ENCODE measurements around the gene CLPTM1L.

Gene CLPTM1L, protein sequence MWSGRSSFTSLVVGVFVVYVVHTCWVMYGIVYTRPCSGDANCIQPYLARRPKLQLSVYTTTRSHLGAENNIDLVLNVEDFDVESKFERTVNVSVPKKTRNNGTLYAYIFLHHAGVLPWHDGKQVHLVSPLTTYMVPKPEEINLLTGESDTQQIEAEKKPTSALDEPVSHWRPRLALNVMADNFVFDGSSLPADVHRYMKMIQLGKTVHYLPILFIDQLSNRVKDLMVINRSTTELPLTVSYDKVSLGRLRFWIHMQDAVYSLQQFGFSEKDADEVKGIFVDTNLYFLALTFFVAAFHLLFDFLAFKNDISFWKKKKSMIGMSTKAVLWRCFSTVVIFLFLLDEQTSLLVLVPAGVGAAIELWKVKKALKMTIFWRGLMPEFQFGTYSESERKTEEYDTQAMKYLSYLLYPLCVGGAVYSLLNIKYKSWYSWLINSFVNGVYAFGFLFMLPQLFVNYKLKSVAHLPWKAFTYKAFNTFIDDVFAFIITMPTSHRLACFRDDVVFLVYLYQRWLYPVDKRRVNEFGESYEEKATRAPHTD

DNA sequence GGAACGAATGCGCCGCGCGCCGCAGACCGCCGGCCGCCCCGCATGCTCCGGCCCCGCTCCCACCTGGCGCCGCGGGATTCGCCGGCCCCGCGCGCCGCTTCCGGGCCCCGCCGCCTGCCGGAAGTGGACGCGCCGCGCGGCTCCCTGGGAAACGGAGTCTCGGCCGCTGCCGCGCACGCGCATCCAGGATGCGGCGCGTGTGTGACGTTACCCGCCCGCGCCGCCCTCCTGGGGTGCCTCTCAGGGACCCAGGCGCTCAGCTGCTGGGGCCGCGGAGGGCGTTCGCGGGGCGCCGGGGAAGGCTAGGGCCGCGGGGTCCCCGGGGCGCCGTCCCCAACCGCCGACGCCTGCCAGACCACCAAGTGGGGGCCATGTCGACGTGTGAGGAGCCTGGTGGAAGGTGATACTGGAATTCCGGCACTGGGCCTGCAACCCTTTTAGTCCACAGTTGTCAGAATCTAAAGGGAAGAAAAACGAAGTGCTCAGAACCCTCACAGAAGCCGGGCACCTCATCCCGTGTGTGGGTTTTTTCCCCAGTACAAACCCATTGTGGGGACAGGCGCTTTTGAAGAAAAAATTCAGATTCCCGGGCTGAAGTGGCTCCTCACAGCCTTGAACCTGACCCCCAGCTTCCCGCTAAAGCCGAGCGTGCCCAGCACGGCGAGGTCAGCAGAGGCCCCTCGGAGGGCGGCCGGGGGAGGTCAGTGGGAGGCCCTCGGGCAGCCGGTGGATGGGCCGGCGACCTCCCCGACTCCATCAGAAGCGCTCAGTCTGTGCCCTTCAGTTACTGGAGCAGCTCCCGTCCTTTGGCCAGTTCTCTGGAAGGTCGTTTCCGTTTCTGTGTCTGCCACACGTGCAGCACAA lies at the start of gene CLPTM1L:
Gene CLPTM1L (minus strand): TSS at position 125 of the 864 bp plus-strand sequence. CDS start 258 bp downstream, outside the sequence.
- DNase-seq = peak; percentile 41

DNA sequence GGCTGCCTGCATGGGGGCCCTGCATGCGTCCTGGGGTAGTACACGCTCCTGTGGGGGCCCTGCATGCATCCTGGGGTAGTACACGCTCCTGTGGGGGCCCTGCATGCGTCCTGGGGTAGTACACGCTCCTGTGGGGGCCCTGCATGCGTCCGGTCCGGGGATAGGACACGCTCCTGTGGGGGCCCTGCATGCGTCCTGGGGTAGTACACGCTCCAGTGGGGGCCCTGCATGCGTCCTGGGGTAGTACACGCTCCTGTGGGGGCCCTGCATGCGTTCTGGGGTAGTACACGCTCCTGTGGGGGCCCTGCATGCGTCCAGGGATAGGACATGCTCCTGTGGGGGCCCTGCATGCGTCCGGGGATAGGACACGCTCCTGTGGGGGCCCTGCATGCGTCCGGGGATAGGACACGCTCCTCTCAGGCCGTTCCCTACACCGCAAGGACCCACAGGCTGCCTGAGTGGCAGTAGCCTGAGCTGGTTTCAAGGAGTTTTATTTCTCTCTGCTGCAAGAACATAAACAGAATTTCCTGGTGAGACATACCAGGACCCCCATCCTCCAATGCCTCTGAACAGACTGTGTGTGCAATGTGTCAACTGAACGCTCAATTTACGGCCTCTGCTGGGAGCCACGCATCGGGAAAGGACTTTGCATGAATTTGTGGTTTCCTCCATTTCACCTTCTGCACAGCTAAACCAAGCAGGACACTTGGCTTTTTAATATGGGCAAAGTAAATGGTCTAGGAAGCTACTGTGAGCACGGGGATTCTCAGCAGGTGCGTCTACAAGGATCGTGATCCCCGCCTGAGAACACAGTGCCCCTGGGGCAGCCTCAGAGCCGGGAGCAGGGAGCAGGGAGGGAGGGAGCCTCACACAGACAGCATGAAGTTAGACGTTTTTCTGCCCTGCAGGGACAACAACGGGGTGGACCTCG lies 48.9 kb upstream of the CLPTM1L start:
- no peak for DNase-seq

DNA sequence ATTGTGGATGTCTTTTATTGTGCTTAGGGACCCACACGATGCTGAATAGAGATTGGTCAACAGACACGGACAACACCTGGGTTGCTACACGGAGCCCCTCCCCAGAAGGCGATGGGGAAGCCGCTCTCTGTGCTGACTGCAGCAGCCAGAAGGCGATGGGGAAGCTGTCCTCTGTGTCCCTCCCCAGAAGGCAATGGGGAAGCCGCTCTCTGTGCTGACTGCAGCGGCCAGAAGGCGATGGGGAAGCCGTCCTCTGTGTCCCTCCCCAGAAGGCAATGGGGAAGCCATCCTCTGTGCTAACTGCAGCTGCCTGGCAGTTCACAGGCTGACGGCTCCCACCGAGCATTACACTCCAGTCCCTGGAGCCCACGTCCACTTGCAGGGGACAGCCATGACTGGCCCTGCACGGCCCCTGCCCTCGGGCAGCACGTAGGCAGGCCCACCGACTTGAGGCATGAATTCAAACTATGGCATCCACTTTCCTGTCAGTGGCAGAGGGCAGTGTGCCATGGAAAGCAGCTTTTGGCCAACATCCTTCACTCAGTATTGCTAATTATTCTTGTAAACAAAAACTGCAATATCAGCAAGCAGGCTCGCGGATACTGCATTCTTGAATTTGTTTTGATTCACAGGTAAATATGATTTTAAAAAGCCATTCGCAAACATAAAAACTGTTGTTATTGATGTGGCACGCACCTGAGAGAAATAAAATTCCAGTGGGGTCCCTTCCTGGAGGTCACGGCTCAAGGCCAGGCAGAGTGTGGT lies 48.1 kb upstream of the CLPTM1L start:
- no peak for DNase-seq

DNA sequence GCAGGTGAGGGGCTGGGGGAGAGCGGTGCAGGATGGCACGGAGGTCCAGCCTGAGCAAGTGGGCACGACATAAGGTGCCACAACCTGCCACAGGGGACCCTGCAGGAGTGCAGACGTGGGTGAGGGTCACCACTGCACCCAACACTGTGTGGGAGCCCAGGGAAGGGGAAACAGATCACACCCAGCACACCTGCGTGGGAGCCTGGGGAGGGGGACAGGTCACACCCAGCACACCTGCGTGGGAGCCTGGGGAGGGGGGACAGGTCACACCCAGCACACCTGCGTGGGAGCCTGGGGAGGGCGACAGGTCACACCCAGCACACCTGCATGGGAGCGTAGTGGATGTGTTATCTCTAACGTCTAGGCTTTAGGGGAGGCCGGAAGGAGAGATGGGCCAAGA lies 47.4 kb upstream of the CLPTM1L start:
- DNase-seq = no peak

DNA sequence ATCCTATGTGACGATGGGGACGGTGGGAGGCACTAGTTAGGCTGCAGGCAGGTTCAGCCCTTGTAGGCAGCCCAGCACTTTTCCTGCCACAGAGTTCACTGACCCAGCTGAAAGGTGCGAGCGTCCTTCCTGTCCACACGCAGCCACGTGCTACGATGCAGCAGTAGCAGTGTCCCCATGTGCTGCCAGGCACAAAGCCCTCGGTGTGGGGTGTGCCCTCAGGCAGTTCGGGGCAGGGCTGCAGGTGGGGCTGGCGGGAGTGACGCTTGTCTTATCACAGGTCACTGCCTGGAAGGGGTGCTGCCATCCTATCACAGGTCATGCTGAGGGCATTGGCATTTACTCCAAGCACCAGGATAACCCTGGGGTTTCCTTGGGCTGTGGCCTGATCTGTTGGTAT lies 46.8 kb upstream of the CLPTM1L start:
- DNase-seq = no peak

DNA sequence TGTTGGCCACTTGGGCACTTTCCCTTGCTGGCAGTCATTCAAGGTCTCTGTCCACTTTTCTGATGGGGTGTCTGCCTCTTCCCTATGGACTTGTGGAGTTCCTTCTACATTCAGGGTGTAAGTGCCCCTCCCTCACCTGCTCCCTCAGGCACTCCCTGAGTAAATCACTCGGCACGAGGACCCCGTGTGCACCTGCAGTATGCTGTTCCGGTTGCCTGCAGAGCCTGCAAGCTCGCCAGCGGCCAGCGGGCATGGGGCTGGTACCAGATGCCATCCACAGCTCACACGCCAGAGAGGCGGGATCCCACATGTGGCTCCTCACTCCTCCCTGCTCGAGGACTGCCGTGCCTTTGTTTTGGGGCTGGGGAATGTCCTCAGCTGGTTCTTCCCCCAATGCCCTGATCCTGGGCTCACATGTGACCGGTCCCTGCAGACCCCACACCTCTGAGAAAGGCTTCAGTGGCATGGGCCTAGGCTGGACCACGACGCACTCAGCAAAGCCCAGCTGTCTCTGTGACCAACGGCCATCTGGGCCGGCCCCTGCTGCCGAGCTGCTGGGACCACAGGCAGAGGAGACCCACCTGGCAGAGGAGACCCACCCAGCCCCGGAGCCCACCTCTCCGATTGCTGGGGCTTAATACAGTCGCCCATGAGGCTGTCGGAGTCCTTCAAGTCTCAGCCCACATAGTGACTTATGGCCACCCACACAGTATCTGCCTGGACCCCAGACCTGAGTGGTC lies 46.1 kb upstream of the CLPTM1L start:
- DNase-seq = no peak

DNA sequence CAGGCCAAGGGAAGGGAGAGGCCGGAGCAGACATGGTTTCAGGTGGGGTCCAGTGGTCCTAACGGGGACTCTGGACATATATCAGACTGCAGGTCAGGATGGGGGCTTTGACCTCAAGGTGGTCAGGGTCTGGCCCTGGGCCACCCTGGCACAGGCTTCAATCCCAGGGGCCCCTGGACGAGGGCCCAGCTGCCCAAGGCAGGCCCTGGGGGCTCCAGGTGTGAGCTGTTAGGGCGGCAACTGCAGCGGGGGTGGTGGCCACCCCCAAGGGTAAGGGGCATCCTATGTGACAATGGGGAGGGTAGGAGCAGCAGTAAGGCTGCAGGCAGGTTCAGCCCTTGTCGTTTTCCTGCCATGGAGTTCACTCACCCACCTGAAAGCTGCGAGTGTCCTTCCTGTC lies 45.4 kb upstream of the CLPTM1L start:
- DNase-seq = no peak

DNA sequence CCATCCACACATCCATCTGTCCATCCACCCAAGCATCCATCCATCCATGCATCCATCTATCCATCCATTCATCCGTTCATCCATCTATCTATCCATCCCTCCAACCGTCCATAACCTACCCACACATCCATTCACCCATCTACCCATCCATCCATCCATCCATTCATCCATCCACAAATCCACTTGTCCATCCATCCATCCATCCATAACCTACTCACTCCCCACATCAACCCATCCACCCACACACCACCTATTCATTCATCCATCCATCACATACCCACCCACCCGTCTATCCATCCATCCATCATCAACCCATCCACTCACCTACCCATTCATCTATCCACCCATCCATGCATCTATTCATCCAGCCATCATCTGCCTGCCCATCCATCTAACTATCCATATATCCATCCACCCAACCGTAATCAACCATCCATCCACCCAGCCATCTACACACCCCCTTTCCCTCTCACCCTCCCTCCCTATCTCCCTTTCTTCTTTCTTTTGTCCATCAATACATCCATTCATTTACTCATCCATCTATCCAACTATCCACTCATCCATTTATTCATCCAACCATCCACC lies 43.6 kb upstream of the CLPTM1L start:
- DNase-seq = no peak

DNA sequence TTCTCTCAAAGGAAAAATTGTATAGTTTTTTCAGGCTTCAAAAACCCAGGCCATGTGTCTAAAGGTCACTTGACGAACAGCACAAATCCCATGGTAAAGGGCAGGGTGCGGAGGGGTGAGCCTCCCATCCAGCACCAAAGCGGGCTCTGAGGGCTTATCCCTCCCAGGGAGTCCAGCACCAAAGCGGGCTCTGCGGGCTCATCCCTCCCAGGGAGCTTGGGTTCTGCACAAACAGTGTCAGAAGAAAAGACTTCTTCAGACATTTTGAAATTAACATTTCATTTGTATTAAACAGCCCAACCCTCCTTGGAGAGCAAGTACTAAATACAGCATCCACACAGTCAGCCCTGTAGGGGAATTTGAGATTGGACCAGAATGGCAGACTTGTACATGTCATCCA lies 43.0 kb upstream of the CLPTM1L start:
- DNase-seq = no peak

DNA sequence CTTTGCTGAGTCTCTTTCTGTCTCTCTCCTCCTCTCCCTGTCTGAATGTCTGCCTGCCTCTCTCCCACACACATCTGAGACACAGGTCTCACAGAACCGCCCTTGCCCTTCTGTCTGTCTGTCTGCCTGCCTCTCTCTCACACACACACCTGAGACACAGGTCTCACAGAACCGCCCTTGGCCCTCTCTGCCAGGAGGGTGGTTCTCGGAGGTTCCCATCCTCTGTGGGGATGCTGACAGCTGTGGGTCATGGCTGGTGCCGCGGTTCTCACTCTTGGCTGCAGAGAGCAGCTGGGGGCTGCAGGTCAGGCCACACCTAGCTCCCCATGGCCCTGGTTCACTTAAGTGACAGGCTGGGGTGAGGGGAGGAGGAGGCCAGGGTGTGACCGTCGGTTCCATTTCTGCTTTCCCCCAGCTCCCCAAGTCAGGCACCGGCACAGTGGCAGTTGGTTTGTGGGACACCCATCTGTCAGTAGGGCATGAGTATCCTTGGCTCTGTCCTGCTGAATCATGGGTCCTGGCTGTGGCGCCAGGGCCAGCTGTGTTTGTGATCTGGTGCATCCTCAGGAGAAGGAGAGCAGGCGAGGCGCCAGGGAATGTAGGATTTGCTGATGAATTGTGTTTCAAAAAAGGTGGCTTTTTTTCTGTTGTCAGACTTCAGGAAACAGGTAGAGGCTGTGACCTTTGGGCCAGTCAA lies 42.3 kb upstream of the CLPTM1L start:
- no peak for DNase-seq

DNA sequence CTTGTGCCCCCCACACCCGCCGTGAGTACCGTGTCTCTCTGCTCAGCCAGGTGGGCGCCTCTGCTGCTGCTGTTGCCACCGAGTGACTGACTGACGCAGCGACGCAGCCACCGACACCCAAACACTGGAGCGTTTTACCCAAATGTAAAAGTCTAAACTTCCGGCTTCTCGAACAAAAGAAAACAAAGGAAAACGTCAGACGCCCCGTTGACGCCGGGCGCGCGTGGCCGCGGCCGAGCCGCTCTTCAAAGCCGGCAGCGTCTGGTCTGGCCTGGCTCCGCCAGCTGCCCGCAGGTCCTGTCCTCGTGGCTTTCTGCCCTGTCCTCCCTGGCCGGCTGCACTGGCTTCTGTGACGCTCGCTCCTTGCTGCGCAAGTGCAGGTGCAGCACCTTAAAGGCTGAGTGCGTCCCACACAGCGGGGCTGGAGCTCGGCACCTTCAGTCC lies 41.4 kb upstream of the CLPTM1L start:
- DNase-seq = no peak

DNA sequence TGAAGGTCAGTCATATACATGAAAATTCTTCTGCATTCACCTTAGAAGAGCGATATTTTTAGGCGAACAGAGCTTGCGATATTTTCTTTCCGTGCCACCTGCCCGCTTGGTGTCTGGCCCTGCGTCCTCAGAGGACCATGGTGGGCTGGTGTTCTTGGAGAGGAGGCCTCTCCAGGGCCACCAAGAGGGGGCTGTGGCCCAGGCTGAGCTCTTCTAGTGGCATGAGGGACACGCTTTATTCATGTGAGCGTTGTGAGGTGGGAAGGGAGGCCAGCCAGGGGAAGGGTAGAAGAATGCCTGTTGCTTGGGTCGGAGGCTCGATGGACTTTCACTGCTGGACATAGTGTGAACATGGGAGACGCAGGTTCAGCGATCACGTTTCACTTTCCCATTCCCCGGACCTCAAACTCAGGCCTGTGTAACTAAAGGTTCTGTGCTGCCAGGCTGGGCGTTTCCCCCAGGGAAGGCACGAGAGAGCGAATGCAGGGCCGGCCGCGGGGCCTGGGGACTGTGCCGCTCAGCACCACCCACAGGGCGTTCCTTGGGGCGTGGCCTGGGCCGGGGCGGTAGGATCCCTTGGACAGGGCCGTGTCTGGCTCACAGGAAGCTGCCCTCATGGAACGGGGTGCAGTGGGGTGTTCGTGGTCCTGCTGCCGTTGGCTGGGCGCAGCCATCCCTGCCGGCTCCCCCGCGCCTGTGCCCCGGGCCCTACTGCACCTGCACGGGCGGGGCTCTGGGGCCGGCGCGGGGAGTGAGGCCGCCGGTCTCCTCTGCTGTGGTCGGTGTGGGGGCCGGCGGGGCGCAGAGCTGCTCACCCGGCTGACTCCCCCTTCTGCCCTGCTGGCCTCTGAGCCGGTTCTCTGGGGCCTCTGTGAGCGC lies 40.7 kb upstream of the CLPTM1L start:
- DNase-seq = no peak

DNA sequence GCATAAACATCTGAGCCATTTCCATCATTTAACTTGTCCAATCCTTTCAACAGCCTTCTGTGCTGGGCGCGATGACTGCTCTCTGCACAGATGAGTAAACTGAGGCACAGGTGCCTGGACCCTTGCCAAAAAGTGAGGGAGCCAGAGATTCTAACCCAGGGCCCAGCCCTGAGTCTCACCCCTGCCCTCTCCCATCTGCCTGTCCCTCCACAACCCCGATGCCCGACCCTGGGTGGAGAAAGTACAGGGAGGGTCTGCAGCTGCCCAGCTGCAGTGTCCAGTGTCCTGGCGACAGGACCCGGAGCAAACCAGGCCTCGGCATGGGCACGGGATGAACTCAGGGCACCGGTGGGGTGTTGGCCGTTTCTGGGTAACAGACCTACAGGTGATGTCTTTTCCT lies 39.6 kb upstream of the CLPTM1L start:
- DNase-seq = no peak

DNA sequence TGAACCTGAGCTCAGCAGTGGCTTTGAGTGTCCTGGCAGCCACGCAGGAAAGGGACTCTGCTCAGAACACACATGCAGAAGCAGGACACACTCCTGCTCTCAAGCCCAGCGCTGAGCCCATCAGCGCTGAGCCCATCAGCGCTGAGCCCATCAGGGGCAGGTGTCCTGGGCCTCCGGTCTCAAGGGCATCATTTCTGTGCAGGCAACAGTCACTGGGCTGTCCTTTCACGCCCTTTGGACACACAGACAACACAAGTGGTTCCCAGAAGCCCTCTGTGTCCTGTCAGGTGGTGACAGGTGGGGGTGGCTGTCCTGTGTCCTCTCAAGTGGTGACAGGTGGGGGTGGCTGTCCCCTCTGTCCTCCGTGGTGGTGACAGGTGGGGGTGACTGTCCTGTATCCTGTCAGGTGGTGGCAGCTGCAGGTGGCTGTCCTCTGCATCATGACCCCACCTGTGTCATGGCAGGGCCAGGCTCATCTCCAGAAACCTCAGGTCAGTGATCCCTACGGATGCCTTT lies 39.0 kb upstream of the CLPTM1L start:
- DNase-seq = no peak

DNA sequence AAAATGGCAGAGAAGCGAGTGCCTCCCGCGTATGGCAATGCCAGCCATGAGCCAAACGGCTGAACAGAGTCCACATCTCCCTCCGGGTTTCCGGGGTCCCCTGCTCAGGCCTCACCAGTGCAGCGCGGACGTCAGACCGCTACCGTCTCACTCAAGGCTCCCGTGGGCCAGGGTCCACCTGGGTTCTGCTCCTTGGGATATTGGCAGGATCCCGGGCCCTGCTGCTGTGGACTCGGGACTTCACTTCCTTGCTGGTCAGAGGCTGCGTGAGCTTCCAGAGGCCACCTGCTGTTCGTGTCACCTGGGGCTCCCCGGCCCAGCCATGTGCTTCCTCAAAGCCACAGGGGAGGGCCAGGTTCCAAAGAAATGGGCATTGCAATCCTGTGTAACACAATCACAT lies 38.4 kb upstream of the CLPTM1L start:
- no peak for DNase-seq

DNA sequence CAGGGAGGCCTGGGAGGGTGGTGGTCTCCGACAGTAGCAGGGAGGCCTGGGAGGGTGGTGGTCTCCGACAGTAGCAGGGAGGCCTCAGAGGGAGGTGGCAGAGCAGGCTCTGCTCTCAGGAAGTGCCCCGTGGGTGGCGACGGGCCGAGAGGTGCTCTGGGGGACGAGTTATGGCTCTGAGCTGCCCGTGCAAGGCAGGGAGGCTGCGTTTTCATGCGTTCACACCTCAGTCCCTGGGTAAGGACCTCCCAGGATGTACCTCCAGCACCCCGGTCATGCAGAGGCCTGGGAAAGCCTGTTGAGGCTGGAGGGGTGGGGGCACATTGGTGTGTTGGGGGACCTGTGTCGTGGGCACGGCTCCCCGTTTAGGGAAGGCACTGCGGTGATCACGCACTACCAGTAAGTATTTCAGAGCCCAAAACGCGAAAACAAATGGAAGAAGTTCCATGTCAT lies 37.4 kb upstream of the CLPTM1L start:
- DNase-seq = no peak

DNA sequence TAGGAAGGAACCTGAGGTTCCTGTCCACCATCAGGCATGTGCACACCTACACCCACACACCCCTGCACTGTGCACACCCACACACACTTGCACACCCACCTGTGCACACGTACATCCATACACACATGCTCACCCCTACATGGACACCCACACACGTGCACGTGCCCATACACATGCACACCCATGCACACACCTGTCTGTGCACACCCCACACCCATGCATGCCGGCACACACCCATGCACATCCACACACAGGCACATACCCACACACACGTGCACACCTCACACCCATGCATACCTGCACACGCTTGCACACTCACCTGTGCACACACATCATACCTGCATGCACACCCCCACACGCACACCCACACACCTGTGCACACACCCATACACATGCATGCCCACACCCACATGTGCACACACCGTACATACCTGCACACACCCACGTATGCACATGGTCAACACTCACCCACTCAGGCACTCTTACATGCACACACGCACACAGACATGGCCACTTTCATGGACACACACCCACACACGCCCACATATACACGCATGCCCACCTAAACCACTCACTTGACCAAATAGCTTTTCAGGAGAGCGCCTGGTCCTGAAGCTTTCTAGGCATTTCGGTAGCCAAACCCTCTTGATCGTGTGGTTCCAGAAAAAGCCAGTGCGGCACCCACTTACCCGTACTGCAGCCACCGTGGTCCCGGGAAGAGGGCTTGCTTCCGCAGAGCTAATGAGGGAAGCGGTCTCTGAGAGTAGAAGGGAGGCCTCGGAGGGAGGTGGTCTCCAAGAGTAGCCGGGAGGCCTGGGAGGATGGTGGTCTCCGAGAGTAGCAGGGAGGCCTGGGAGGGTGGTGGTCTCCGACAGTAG lies 36.7 kb upstream of the CLPTM1L start:
- no peak for DNase-seq

DNA sequence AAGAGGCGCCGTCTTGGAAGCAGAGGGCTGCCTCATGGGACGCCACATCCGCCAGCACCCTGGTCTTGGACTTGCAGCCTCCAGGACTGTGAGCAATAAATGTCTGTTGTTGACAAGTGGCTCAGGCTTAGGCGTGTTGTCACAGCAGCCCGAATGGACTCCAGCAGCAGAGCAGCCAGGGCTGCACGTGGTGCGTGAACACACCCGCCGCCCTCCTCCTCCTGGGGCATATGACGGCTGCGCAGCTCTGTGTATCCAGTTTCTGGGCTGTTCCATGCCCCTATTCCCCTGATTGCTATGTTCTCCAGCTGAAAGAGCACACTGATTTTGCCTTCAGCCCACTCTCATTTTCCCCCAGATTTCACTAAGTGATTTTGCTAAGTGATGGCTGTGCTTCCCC lies 36.0 kb upstream of the CLPTM1L start:
- no peak for DNase-seq
